Neural progenitor cell (in vitro differentiated cells): Measurements from ENCODE around the gene GDF2. TPM values are rescaled to one million over a fixed set of nuclear protein-coding genes. Genes with fewer than 3 reads are reported as not detected.

Source experiments
- DNase-seq: peaks from one replicate; pipeline ENCODE4 v3.0.0-alpha.2; 2016; ENCODE audit warnings: low spot score
- H2AFZ ChIP-seq: fragments of 200-600 bp; sonication (generic); replicated peaks from 2 replicates; pipeline ENCODE4 v1.6.1; 2016; ENCODE audit warnings: antibody characterized with exemption
- H3F3A ChIP-seq: fragments of 200-600 bp; sonication (generic); 2 replicates; pipeline ENCODE4 v1.6.1; 2016; ENCODE audit warnings: antibody characterized with exemption, low read depth
- H3K27ac ChIP-seq: fragments of 200-600 bp; sonication (generic); 2 replicates; pipeline ENCODE4 v1.5.1; 2016; ENCODE audit warnings: mild to moderate bottlenecking
- H3K27me3 ChIP-seq: fragments of 200-600 bp; sonication (generic); 2 replicates; pipeline ENCODE4 v1.6.1; 2016; ENCODE audit warnings: mild to moderate bottlenecking, moderate library complexity
- H3K36me3 ChIP-seq: fragments of 200-600 bp; sonication (generic); 2 replicates; pipeline ENCODE4 v1.5.1; 2016
- H3K4me1 ChIP-seq: fragments of 200-600 bp; sonication (generic); 2 replicates; pipeline ENCODE4 v1.6.1; 2016; ENCODE audit warnings: mixed run types
- H3K4me2 ChIP-seq: fragments of 200-600 bp; sonication (generic); 2 replicates; pipeline ENCODE4 v1.6.1; 2016
- H3K4me3 ChIP-seq: fragments of 200-600 bp; sonication (generic); 2 replicates; pipeline ENCODE4 v1.5.1; 2016
- H3K79me2 ChIP-seq: fragments of 200-600 bp; sonication (generic); 2 replicates; pipeline ENCODE4 v1.6.1; 2016; ENCODE audit warnings: low read depth
- H3K9ac ChIP-seq: fragments of 200-600 bp; sonication (generic); 2 replicates; pipeline ENCODE4 v1.6.1; 2016
- H3K9me3 ChIP-seq: fragments of 200-600 bp; sonication (generic); 2 replicates; pipeline ENCODE4 v1.5.1; 2016; ENCODE audit warnings: low read depth
- H4K20me1 ChIP-seq: fragments of 200-600 bp; sonication (generic); 2 replicates; pipeline ENCODE4 v1.6.1; 2016; ENCODE audit warnings: low read depth
- H3K27ac Mint-ChIP-seq: 3 replicates; pipeline ENCODE4 v1.8.0; 2021; ENCODE audit warnings: mixed read lengths
- H3K27me3 Mint-ChIP-seq: 2 replicates; pipeline ENCODE4 v1.8.0; 2022; ENCODE audit warnings: low read depth, mild to moderate bottlenecking, inconsistent platforms, moderate library complexity, mixed read lengths; ENCODE audit not compliant: insufficient read depth
- H3K36me3 Mint-ChIP-seq: 3 replicates; pipeline ENCODE4 v1.8.0; 2021; ENCODE audit warnings: mixed read lengths
- H3K4me1 Mint-ChIP-seq: 3 replicates; pipeline ENCODE4 v1.8.0; 2021; ENCODE audit warnings: mixed read lengths
- H3K4me3 Mint-ChIP-seq: 3 replicates; pipeline ENCODE4 v1.8.0; 2021; ENCODE audit warnings: mild to moderate bottlenecking, moderate library complexity, mixed read lengths
- H3K9me3 Mint-ChIP-seq: 3 replicates; pipeline ENCODE4 v1.8.0; 2020; ENCODE audit warnings: mixed read lengths
- CTCF ChIP-seq: fragments of 200-600 bp; sonication (generic); IDR thresholded peaks from 2 replicates; pipeline ENCODE4 v1.5.1; 2017; ENCODE audit warnings: antibody characterized with exemption, mild to moderate bottlenecking
- EZH2 ChIP-seq: fragments of 200-600 bp; sonication (generic); IDR thresholded peaks from 2 replicates; pipeline ENCODE4 v1.6.1; 2017; ENCODE audit warnings: antibody characterized with exemption, mild to moderate bottlenecking, moderate library complexity
- EZH2phosphoT487 ChIP-seq: fragments of 200-600 bp; sonication (generic); IDR thresholded peaks from 2 replicates; pipeline ENCODE4 v1.6.1; 2017; ENCODE audit warnings: antibody characterized with exemption
- total RNA-seq: library from RNA; depleted of rRNA; stranded (reverse); fragments of >200 nt; gene quantifications from 2 replicates; pipeline ENCODE4 v1.2.3, GENCODE V29; 2015; ENCODE audit warnings: low replicate concordance

Gene GDF2
- total RNA-seq, 1 donor from 2014 or later, result not detected

- H3K27me3 Mint-ChIP-seq, result peaks cover 7% of the 10 kb centered on the region
- TF ChIP-seq EZH2phosphoT487 (no peak), EZH2 (no peak), CTCF (no peak)
- no peak overlapping the region for H3K4me3 Mint-ChIP-seq
- H3K4me1 Mint-ChIP-seq, result peaks cover 10% of the 10 kb centered on the region
- Histone ChIP-seq H3K4me2 (no peak overlapping the region), H3F3A (no peaks in the 10 kb centered on the region), H3K9ac (no peak overlapping the region), H3K36me3 (no peaks in the 10 kb centered on the region), H3K27me3 (no peaks in the 10 kb centered on the region), H3K4me3 (no peak overlapping the region), H3K27ac (no peak overlapping the region), H3K4me1 (no peaks in the 10 kb centered on the region), H3K79me2 (no peaks in the 10 kb centered on the region), H3K9me3 (no peaks in the 10 kb centered on the region), H2AFZ (no peak overlapping the region), H4K20me1 (no peaks in the 10 kb centered on the region)
- no peak overlapping the region for H3K27ac Mint-ChIP-seq
- DNase-seq, result no peak
- no peaks in the 10 kb centered on the region for H3K9me3 Mint-ChIP-seq
- H3K36me3 Mint-ChIP-seq, result no peaks in the 10 kb centered on the region
These were observed 15.1 kb downstream of the GDF2 start for GRCh38 chr10:47337310-47337709.

GRCh38 chr10:47339186-47339735 lies 17.0 kb downstream of the GDF2 start:
- H3K27me3 ChIP-seq, result no peaks in the 10 kb centered on the region
- no peak overlapping the region for H3K9ac ChIP-seq
- H3F3A ChIP-seq, result no peaks in the 10 kb centered on the region
- no peak overlapping the region for H3K4me3 ChIP-seq
- no peak for DNase-seq
- no peak overlapping the region for H3K4me2 ChIP-seq
- no peak overlapping the region for H3K27ac ChIP-seq
- no peak overlapping the region for H2AFZ ChIP-seq
- H4K20me1 ChIP-seq, result no peaks in the 10 kb centered on the region
- peaks cover 5% of the 10 kb centered on the region for H3K27me3 Mint-ChIP-seq
- H3K27ac Mint-ChIP-seq, result no peak overlapping the region
- H3K36me3 ChIP-seq, result no peaks in the 10 kb centered on the region
- peaks cover 10% of the 10 kb centered on the region for H3K4me1 Mint-ChIP-seq
- H3K36me3 Mint-ChIP-seq, result no peaks in the 10 kb centered on the region
- no peak overlapping the region for H3K4me3 Mint-ChIP-seq
- no peaks in the 10 kb centered on the region for H3K4me1 ChIP-seq
- H3K9me3 Mint-ChIP-seq, result no peaks in the 10 kb centered on the region
- H3K79me2 ChIP-seq, result no peaks in the 10 kb centered on the region
- H3K9me3 ChIP-seq, result no peaks in the 10 kb centered on the region
- TF ChIP-seq CTCF, result no peak
- TF ChIP-seq EZH2, result no peak
- TF ChIP-seq EZH2phosphoT487, result no peak

- Histone ChIP-seq H3K36me3 (no peaks in the 10 kb centered on the region), H3F3A (no peaks in the 10 kb centered on the region), H3K9me3 (no peaks in the 10 kb centered on the region), H2AFZ (no peak overlapping the region), H3K79me2 (no peaks in the 10 kb centered on the region), H3K27ac (no peak overlapping the region), H3K9ac (no peak overlapping the region), H4K20me1 (no peaks in the 10 kb centered on the region), H3K4me2 (no peak overlapping the region), H3K4me3 (no peak overlapping the region), H3K4me1 (no peaks in the 10 kb centered on the region), H3K27me3 (no peaks in the 10 kb centered on the region)
- peaks cover 10% of the 10 kb centered on the region for H3K4me1 Mint-ChIP-seq
- no peak overlapping the region for H3K4me3 Mint-ChIP-seq
- H3K9me3 Mint-ChIP-seq, result no peaks in the 10 kb centered on the region
- peaks cover 6% of the 10 kb centered on the region for H3K27me3 Mint-ChIP-seq
- H3K36me3 Mint-ChIP-seq, result no peaks in the 10 kb centered on the region
- H3K27ac Mint-ChIP-seq, result peak overlapping the region; percentile 86
- no peak for DNase-seq
- TF ChIP-seq EZH2, result no peak
- TF ChIP-seq EZH2phosphoT487, result no peak
- TF ChIP-seq CTCF, result no peak
These were observed 17.7 kb downstream of the GDF2 start for GRCh38 chr10:47339759-47340607.
